K562 (cell line): ENCODE results near the gene RBBP5. TPM values are rescaled to one million over a fixed set of nuclear protein-coding genes. Genes with fewer than 3 reads are reported as not detected.

Experiments
- ATAC-seq: fragments of 200-7000 bp; cut with Tn5 transposase; 3 replicates; pipeline ENCODE4 v1.9.1; 2020; ENCODE audit warnings: moderate library complexity
- BruUV-seq: library from RNA; stranded (reverse); fragments of 400-500 nt; replicated peaks from 2 replicates; lab custom pipeline; 2021; lab: Mats Ljungman, UMichigan
- CTCF ChIA-PET: fragments of 300-600 bp; formaldehyde crosslinking; extraction: SDS; loops from one replicate; lab custom pipeline; 2021; ENCODE audit warnings: low intra/inter-chr PET ratio; lab: Yijun Ruan, JAX
- POLR2A ChIA-PET: fragments of 300-600, 350-650 bp; sonication (Branson Sonifier 250); formaldehyde crosslinking; extraction: SDS; loops from one replicate; lab custom pipeline; 2021; ENCODE audit warnings: antibody characterized with exemption, inconsistent platforms; lab: Yijun Ruan, JAX
- DNase-seq, 4 experiments: peaks; one replicate each; pipeline versions ENCODE4 v3.0.0 to v3.0.0-alpha.2; 2011 to 2018; ENCODE audit warnings: low spot score in 3 of 4, mixed read lengths in 3 of 4; ENCODE audit errors: extremely low read depth in 1 of 4
- FAIRE-seq: peaks from 2 replicates; lab custom pipeline; 2011; peaks lifted over from hg19 to GRCh38; lab: Jason Lieb, UNC
- H2AFZ ChIP-seq: 2 replicates; pipeline ENCODE4 v1.6.0; 2011; ENCODE audit warnings: low read depth, low read length, control low read depth, inconsistent platforms
- H3K27ac ChIP-seq: fragments of 200-600 bp; 3 replicates; pipeline ENCODE4 v1.8.0; 2011; ENCODE audit warnings: low read depth, mild to moderate bottlenecking, control low read depth, inconsistent platforms, low read length, moderate library complexity, mixed read lengths; ENCODE audit errors: extremely low read depth
- H3K27me3 ChIP-seq, 2 experiments: fragments of 300-600 bp in 1 of 2; 2 replicates in 1 of 2; 3 replicates in 1 of 2; pipeline versions ENCODE4 v1.6.0 to v1.8.0; 2011; ENCODE audit warnings: inconsistent platforms in 2 of 2, low read length in 2 of 2, mild to moderate bottlenecking in 1 of 2, mixed read lengths in 1 of 2, moderate library complexity in 1 of 2; ENCODE audit not compliant: control insufficient read depth in 2 of 2, insufficient read depth in 2 of 2
- H3K36me3 ChIP-seq: fragments of 300-600 bp; 3 replicates; pipeline ENCODE4 v1.8.0; 2011; ENCODE audit warnings: mild to moderate bottlenecking, low read length, inconsistent platforms; ENCODE audit not compliant: control insufficient read depth, insufficient read depth
- H3K4me1 ChIP-seq, 2 experiments: fragments of 200-600 bp in 1 of 2; replicated peaks in 1 of 2; 2 replicates in 1 of 2; 3 replicates in 1 of 2; pipeline versions ENCODE4 v1.5.1 to v1.8.0; 2011; ENCODE audit warnings: inconsistent platforms in 2 of 2, low read length in 2 of 2, mild to moderate bottlenecking in 1 of 2, mixed read lengths in 1 of 2, moderate library complexity in 1 of 2; ENCODE audit not compliant: control insufficient read depth in 2 of 2, insufficient read depth in 2 of 2
- H3K4me2 ChIP-seq: 2 replicates; pipeline ENCODE4 v1.6.1; 2011; ENCODE audit warnings: low read length, control low read depth, inconsistent platforms, mixed read lengths; ENCODE audit not compliant: insufficient read depth
- H3K4me3 ChIP-seq: fragments of 200-600 bp; sonication (generic), shearing (Covaris generic); 2 replicates; pipeline ENCODE4 v1.5.1; 2016; ENCODE audit warnings: control low read depth, inconsistent platforms
- H3K79me2 ChIP-seq: fragments of 200-600 bp; 3 replicates; pipeline ENCODE4 v1.8.0; 2011; ENCODE audit warnings: low read length, inconsistent platforms; ENCODE audit not compliant: control insufficient read depth, insufficient read depth
- H3K9ac ChIP-seq, 2 experiments: 2 replicates each; pipeline versions ENCODE4 v1.6.0 to v1.6.1; 2011; ENCODE audit warnings: low read depth in 2 of 2, low read length in 2 of 2, control low read depth in 1 of 2, inconsistent platforms in 1 of 2, mild to moderate bottlenecking in 1 of 2, mixed read lengths in 1 of 2; ENCODE audit not compliant: insufficient read depth in 1 of 2
- H3K9me1 ChIP-seq: one replicate; pipeline ENCODE4 v1.6.0; 2011; ENCODE audit warnings: inconsistent platforms, mild to moderate bottlenecking, low read length, moderate library complexity; ENCODE audit not compliant: control insufficient read depth, insufficient read depth
- H3K9me3 ChIP-seq: replicated peaks from 2 replicates; pipeline ENCODE4 v1.5.1; 2011; ENCODE audit warnings: low read depth, low read length, inconsistent platforms; ENCODE audit not compliant: control insufficient read depth, insufficient read depth
- H4K20me1 ChIP-seq: replicated peaks from 2 replicates; pipeline ENCODE4 v1.6.1; 2011; ENCODE audit warnings: low read length, inconsistent platforms, mixed read lengths; ENCODE audit not compliant: control insufficient read depth, insufficient read depth
- CREM ChIP-seq: IDR thresholded peaks from 2 replicates; pipeline ENCODE4 v1.6.1; 2014; ENCODE audit warnings: antibody characterized with exemption, low read depth
- ETV5 ChIP-seq: sonication (generic); formaldehyde crosslinking; IDR thresholded peaks from 2 replicates; pipeline ENCODE4 v1.4.0; 2020; ENCODE audit warnings: low read depth, mild to moderate bottlenecking, missing genetic modification reagents
- JUNB ChIP-seq: fragments of 450-650 bp; formaldehyde crosslinking; conservative IDR thresholded peaks from 2 replicates; pipeline ENCODE4 v1.4.0; 2020; ENCODE audit warnings: mild to moderate bottlenecking
- LEF1 ChIP-seq: fragments of 450-650 bp; IDR thresholded peaks from 2 replicates; pipeline ENCODE4 v1.6.1; 2016; ENCODE audit warnings: mild to moderate bottlenecking
- MTA2 ChIP-seq: fragments of 450-650 bp; IDR thresholded peaks from 2 replicates; pipeline ENCODE4 v1.6.1; 2016; ENCODE audit warnings: low read depth
- NCOA2 ChIP-seq, 2 experiments: fragments of 450-650 bp; IDR thresholded peaks; 2 replicates each; pipeline ENCODE4 v1.6.1; 2018; ENCODE audit warnings: mild to moderate bottlenecking in 2 of 2, moderate library complexity in 1 of 2; ENCODE audit not compliant: partially characterized antibody in 2 of 2
- TAF15 ChIP-seq: fragments of 200-400 bp; formaldehyde crosslinking; IDR thresholded peaks from 2 replicates; pipeline ENCODE4 v1.6.1; 2017; ENCODE audit warnings: mild to moderate bottlenecking, low read depth, low read length, moderate library complexity
- ZNF224 ChIP-seq: sonication (generic); formaldehyde crosslinking; IDR thresholded peaks from 2 replicates; pipeline ENCODE4 v1.8.0; 2022; ENCODE audit warnings: mild to moderate bottlenecking, missing genetic modification reagents
- WGBS: fragments of 100-300 bp; shearing (Covaris generic); methylation state at CpG from one replicate; pipeline ENCODE4 v1.1.6; 2016; ENCODE audit warnings: low coverage, mixed read lengths; ENCODE audit not compliant: insufficient coverage; ENCODE audit errors: missing lambda C conversion rate; 5-methylcytosine and 5-hydroxymethylcytosine counted together
- in situ Hi-C: fragments of 300-500 bp; cut with MboI; formaldehyde crosslinking; loops from 4 replicates; pipeline ENCODE4 v1.15.0; 2018; ENCODE audit warnings: inconsistent platforms, mixed read lengths
- intact Hi-C: fragments of 100-400 bp; cut with micrococcal nuclease; formaldehyde crosslinking; loops from 2 replicates; pipeline ENCODE4 v1.14.2; 2022
- polyA plus RNA-seq, 8 experiments: library from polyadenylated mRNA; depleted of rRNA in 4 of 8; stranded (reverse) in 5 of 8; unstranded in 3 of 8; fragments of >200 nt; fragmentation: Nextera tagmentation in 2 of 8; fragmentation: Illumina TruSeq in 1 of 8; extraction: Ambion mirVana in 2 of 8; extraction: Trizol in 1 of 8; gene quantifications; 2 replicates each; pipeline versions ENCODE4 v1.2.1 to v1.2.3, GENCODE V29; 2011 to 2014; ENCODE audit warnings: inconsistent platforms in 1 of 8, missing spikeins in 1 of 8
- total RNA-seq, 7 experiments: library from RNA; depleted of rRNA in 6 of 7; stranded (reverse); fragments of >200 nt in 6 of 7; fragmentation: Illumina TruSeq in 2 of 7; extraction: Trizol in 2 of 7; gene quantifications; 2 replicates each; pipeline versions ENCODE4 v1.2.1 to v1.2.3, GENCODE V29; 2011 to 2021; ENCODE audit warnings: low replicate concordance in 1 of 7
- TF ChIP-seq, protein P1 (sequence below): fragments of 450-650 bp; IDR thresholded peaks from 2 replicates; pipeline ENCODE4 v1.6.1; 2016; ENCODE audit warnings: missing biosample characterization, missing genetic modification characterization
- TF ChIP-seq, protein P2 (sequence below): fragments of 450-650 bp; IDR thresholded peaks from 2 replicates; pipeline ENCODE4 v1.6.1; 2016; ENCODE audit warnings: antibody characterized with exemption

Gene RBBP5
- total and polyA plus RNA-seq, 9 of the 15 experiments (the other 6 are each of a cell fraction or from before 2014, with no cell fraction given), result 17.2 to 37.4 (median 28.4) TPM

DNA sequence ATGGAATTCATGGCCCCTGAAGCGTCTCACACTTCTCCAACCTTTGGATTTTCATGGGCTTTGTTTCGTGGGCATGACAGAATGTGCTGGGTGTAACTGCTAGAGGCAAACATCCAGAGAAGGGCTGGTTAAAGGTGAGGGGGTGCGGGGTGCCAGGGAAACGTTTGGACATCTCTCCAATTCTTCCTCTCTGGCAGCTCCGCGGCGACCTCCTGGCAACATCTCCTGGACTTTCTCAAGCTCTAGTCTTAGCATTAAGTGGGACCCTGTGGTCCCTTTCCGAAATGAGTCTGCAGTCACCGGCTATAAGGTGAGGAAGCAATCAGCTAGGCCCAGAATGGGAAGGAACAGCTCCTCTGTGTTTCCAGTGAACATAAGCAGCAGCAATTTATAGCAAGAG, 49.5 kb downstream of the RBBP5 start (continued):
- TF ChIP-seq, protein P1, sequence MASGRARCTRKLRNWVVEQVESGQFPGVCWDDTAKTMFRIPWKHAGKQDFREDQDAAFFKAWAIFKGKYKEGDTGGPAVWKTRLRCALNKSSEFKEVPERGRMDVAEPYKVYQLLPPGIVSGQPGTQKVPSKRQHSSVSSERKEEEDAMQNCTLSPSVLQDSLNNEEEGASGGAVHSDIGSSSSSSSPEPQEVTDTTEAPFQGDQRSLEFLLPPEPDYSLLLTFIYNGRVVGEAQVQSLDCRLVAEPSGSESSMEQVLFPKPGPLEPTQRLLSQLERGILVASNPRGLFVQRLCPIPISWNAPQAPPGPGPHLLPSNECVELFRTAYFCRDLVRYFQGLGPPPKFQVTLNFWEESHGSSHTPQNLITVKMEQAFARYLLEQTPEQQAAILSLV (tag), result no peak
- TF ChIP-seq JUNB (CRISPR knock-in tag) (no peak), LEF1 (no peak)

DNA sequence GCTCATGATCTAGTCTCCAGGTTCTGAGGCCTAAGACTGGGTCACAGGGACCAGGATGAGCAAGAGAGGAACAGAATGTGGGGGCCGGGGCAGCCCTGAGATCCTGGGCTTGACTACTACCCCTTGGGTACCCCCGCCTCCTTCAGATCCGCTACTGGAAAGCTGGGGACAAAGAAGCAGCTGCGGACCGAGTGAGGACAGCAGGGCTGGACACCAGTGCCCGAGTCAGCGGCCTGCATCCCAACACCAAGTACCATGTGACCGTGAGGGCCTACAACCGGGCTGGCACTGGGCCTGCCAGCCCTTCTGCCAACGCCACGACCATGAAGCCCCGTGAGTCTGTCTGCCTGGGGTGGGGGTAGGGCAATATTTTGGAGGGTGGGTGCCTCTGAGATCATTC, 50.0 kb downstream of the RBBP5 start:
- in situ Hi-C loops, result no loop called here
- FAIRE-seq, result no peak
- H3K9ac ChIP-seq, result peak overlapping the region in 1 of 2 experiments; percentile 11; a peak in 1 of 4 replicates
- no peaks in the 10 kb centered on the region for H3K9me1 ChIP-seq
- no peak overlapping the region for H3K4me2 ChIP-seq
- peaks cover 20% of the 10 kb centered on the region; the same call in 1 of the 2 replicates for H4K20me1 ChIP-seq
- no peaks in the 10 kb centered on the region for H3K9me3 ChIP-seq
- ATAC-seq, result no peak
- intact Hi-C loops, result no loop called here
- DNase-seq, result no peak
- ChIA-PET POLR2A (interaction anchor here (0.6 to 1.7 kb wide), 8 partner anchors 8 to 512 kb away, joined by 3 to 7 read pairs (median 4); partner anchors contain the start of gene TMEM81), CTCF (no interaction called here)
- H3K4me3 ChIP-seq, result no peak overlapping the region
- peaks cover 52 to 81% of the 10 kb centered on the region in 2 experiments for H3K27me3 ChIP-seq
- no peaks in the 10 kb centered on the region for H3K79me2 ChIP-seq
- no peak overlapping the region for H3K27ac ChIP-seq
- no peaks in the 10 kb centered on the region for H3K36me3 ChIP-seq
- TF ChIP-seq ETV5 (no peak), TAF15 (no peak), NCOA2 (IDR thresholded peaks at IDR 0.05; ENCODE audit: partially characterized antibody in 2 of 2) (no peak), ZNF224 (CRISPR knock-in tag) (no peak), CREM (no peak), MTA2 (no peak)
- TF ChIP-seq, protein P2, sequence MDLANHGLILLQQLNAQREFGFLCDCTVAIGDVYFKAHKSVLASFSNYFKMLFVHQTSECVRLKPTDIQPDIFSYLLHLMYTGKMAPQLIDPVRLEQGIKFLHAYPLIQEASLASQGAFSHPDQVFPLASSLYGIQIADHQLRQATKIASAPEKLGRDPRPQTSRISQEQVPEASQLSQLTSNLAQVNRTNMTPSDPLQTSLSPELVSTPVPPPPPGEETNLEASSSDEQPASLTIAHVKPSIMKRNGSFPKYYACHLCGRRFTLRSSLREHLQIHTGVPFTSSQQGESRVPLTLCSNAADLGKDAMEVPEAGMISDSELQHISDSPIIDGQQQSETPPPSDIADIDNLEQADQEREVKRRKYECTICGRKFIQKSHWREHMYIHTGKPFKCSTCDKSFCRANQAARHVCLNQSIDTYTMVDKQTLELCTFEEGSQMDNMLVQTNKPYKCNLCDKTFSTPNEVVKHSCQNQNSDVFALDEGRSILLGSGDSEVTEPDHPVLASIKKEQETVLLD, result no peak
- 4% methylated on average over 12 of the region's 12 CpGs for WGBS
- BruUV-seq, result no TSS peak
- peaks cover 7 to 12% of the 10 kb centered on the region in 2 experiments; a peak in 1 of 5 replicates for H3K4me1 ChIP-seq
- no peak overlapping the region for H2AFZ ChIP-seq
